ENCODE results near the gene TNS1.

DNA sequence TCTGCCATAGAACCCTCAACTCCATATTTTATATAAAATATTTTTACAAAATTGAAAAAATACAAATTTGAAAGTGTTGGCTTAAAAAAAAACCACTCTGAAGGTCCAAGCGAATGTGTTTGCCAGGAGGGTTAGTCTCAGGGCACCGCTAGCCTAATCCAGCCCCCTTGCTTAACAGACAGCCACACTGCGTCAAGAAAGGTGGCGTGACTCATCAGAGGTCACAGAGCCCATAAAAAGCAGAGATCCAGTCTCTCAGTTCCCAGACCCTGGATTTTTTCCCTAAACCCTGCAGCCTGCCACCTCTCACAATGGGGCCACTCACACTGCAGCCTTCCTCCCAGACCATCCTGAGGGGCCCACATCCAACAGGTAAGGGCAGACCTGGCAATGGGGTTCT lies 3.9 kb upstream of the TNS1 start:
- no peak for TF ChIP-seq ELF4 (IDR thresholded peaks at IDR 0.05)
- TF ChIP-seq, protein P1, sequence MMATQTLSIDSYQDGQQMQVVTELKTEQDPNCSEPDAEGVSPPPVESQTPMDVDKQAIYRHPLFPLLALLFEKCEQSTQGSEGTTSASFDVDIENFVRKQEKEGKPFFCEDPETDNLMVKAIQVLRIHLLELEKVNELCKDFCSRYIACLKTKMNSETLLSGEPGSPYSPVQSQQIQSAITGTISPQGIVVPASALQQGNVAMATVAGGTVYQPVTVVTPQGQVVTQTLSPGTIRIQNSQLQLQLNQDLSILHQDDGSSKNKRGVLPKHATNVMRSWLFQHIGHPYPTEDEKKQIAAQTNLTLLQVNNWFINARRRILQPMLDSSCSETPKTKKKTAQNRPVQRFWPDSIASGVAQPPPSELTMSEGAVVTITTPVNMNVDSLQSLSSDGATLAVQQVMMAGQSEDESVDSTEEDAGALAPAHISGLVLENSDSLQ (IDR thresholded peaks at IDR 0.05): no peak
- no peak for TF ChIP-seq SUZ12 (IDR thresholded peaks at IDR 0.05)
- no peak for TF ChIP-seq BHLHE40 (IDR thresholded peaks at IDR 0.05; ENCODE audit: borderline replicate concordance)
- no peak for TF ChIP-seq SP1 (IDR thresholded peaks at IDR 0.05)
- no peak for TF ChIP-seq ZNF384 (IDR thresholded peaks at IDR 0.05)
- TF ChIP-seq NFRKB (IDR thresholded peaks at IDR 0.05): no peak
- no peak for TF ChIP-seq FOXA1 (IDR thresholded peaks at IDR 0.05)

Measured in HEK293T (cell line).